Loucy (cell line): ENCODE data around the gene CDC23.
A peak's percentile ranks its signal among the peaks of the same experiment; 100 is the strongest.
"Not testable (repeated sequence)": the region's sequence is repeated elsewhere in the genome, so short reads cannot be mapped to it uniquely, and the experiment has no call there.

Source experiments
- H2AFZ ChIP-seq: fragments of 200-600 bp; sonication (generic); 2 replicates; pipeline ENCODE4 v1.6.0; 2016; ENCODE audit warnings: antibody characterized with exemption, mild to moderate bottlenecking, low read length, moderate library complexity
- H3F3A ChIP-seq: fragments of 200-600 bp; 2 replicates; pipeline ENCODE4 v1.6.0; 2016; ENCODE audit warnings: antibody characterized with exemption, low read depth, mild to moderate bottlenecking
- H3K27me3 ChIP-seq: fragments of 200-600 bp; sonication (generic); 2 replicates; pipeline ENCODE4 v1.6.1; 2014; ENCODE audit warnings: low read length, mild to moderate bottlenecking; ENCODE audit not compliant: insufficient read depth, poor library complexity, severe bottlenecking
- H3K36me3 ChIP-seq: fragments of 200-600 bp; sonication (generic); 2 replicates; pipeline ENCODE4 v1.6.1; 2016; ENCODE audit warnings: low read length; ENCODE audit not compliant: insufficient read depth
- H3K4me1 ChIP-seq: fragments of 200-600 bp; sonication (generic); 2 replicates; pipeline ENCODE4 v1.5.1; 2014; ENCODE audit warnings: low read length, mild to moderate bottlenecking; ENCODE audit not compliant: insufficient read depth, poor library complexity, severe bottlenecking
- H3K4me2 ChIP-seq: fragments of 200-600 bp; sonication (generic); 2 replicates; pipeline ENCODE4 v1.6.0; 2014; ENCODE audit warnings: antibody characterized with exemption, low read length, low read depth, mild to moderate bottlenecking; ENCODE audit not compliant: poor library complexity, severe bottlenecking
- H3K4me3 ChIP-seq: fragments of 200-600 bp; sonication (generic); 2 replicates; pipeline ENCODE4 v1.5.1; 2014; ENCODE audit warnings: low read length, mild to moderate bottlenecking, mixed read lengths; ENCODE audit not compliant: poor library complexity, severe bottlenecking
- H3K79me2 ChIP-seq: fragments of 200-600 bp; sonication (generic); 2 replicates; pipeline ENCODE4 v1.6.1; 2014; ENCODE audit warnings: low read length; ENCODE audit not compliant: insufficient read depth
- H3K9ac ChIP-seq: fragments of 200-600 bp; sonication (generic); 2 replicates; pipeline ENCODE4 v1.6.0; 2014; ENCODE audit warnings: mild to moderate bottlenecking, low read depth, low read length, moderate library complexity; ENCODE audit not compliant: poor library complexity, severe bottlenecking
- H3K9me2 ChIP-seq: fragments of 200-600 bp; sonication (generic); replicated peaks from 2 replicates; pipeline ENCODE4 v1.6.1; 2016; ENCODE audit warnings: low read depth, low read length, mixed read lengths
- H3K9me3 ChIP-seq: fragments of 200-600 bp; sonication (generic); 2 replicates; pipeline ENCODE4 v1.6.1; 2014; ENCODE audit warnings: mild to moderate bottlenecking, antibody characterized with exemption, low read length, low read depth; ENCODE audit not compliant: insufficient read depth
- H4K20me1 ChIP-seq: fragments of 200-600 bp; sonication (generic); 2 replicates; pipeline ENCODE4 v1.6.0; 2014; ENCODE audit warnings: antibody characterized with exemption, low read length, mild to moderate bottlenecking; ENCODE audit not compliant: insufficient read depth, poor library complexity, severe bottlenecking
- EZH2phosphoT487 ChIP-seq: fragments of 200-600 bp; IDR thresholded peaks from 2 replicates; pipeline ENCODE4 v1.6.1; 2018; ENCODE audit warnings: antibody characterized with exemption, mild to moderate bottlenecking, moderate library complexity, borderline replicate concordance
- TF ChIP-seq, protein P1 (sequence below): fragments of 200-600 bp; sonication (generic); conservative IDR thresholded peaks from 2 replicates; pipeline ENCODE4 v1.5.1; 2014; ENCODE audit warnings: mild to moderate bottlenecking, antibody characterized with exemption, low read length

Gene CDC23

GRCh38 chr5:138210985-138211384, 2.1 kb downstream of the CDC23 start:
- Histone ChIP-seq H2AFZ (no peak overlapping the region), H3K9me2 (no peaks in the 10 kb centered on the region), H3K4me3 (peak overlapping the region; percentile 90), H3K27me3 (no peaks in the 10 kb centered on the region), H3F3A (no peaks in the 10 kb centered on the region), H3K36me3 (peaks cover 6% of the 10 kb centered on the region; the same call in 1 of the 2 replicates), H3K79me2 (peaks cover 60% of the 10 kb centered on the region), H3K9me3 (no peaks in the 10 kb centered on the region), H3K9ac (no peak overlapping the region), H3K4me2 (peak overlapping the region; percentile 76), H3K4me1 (peaks cover 12% of the 10 kb centered on the region), H4K20me1 (peaks cover 8% of the 10 kb centered on the region)
- TF ChIP-seq, protein P1, sequence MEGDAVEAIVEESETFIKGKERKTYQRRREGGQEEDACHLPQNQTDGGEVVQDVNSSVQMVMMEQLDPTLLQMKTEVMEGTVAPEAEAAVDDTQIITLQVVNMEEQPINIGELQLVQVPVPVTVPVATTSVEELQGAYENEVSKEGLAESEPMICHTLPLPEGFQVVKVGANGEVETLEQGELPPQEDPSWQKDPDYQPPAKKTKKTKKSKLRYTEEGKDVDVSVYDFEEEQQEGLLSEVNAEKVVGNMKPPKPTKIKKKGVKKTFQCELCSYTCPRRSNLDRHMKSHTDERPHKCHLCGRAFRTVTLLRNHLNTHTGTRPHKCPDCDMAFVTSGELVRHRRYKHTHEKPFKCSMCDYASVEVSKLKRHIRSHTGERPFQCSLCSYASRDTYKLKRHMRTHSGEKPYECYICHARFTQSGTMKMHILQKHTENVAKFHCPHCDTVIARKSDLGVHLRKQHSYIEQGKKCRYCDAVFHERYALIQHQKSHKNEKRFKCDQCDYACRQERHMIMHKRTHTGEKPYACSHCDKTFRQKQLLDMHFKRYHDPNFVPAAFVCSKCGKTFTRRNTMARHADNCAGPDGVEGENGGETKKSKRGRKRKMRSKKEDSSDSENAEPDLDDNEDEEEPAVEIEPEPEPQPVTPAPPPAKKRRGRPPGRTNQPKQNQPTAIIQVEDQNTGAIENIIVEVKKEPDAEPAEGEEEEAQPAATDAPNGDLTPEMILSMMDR: no peak
- no peak for TF ChIP-seq EZH2phosphoT487

- H4K20me1 ChIP-seq, H2AFZ ChIP-seq, H3K9me3 ChIP-seq, H3K4me3 ChIP-seq, H3K9ac ChIP-seq, H3K4me2 ChIP-seq, H3F3A ChIP-seq, H3K27me3 ChIP-seq, H3K9me2 ChIP-seq, H3K4me1 ChIP-seq, H3K79me2 ChIP-seq: not testable (repeated sequence)
- H3K36me3 ChIP-seq: peaks cover 67% of the 10 kb centered on the region
These were observed 19.3 kb downstream of the CDC23 start for GRCh38 chr5:138193859-138194258.

GRCh38 chr5:138192826-138193225, 20.3 kb downstream of the CDC23 start:
- TF ChIP-seq, protein P1: no peak
- no peak for TF ChIP-seq EZH2phosphoT487
- H3K4me1 ChIP-seq: no peaks in the 10 kb centered on the region
- H3K36me3 ChIP-seq: peaks cover 67% of the 10 kb centered on the region
- no peaks in the 10 kb centered on the region for H3K9me3 ChIP-seq
- no peak overlapping the region for H3K4me3 ChIP-seq
- H3K4me2 ChIP-seq: no peak overlapping the region
- no peak overlapping the region for H3K9ac ChIP-seq
- H3K27me3 ChIP-seq: no peaks in the 10 kb centered on the region
- no peaks in the 10 kb centered on the region for H3K79me2 ChIP-seq
- no peaks in the 10 kb centered on the region for H3K9me2 ChIP-seq
- no peaks in the 10 kb centered on the region for H3F3A ChIP-seq
- no peak overlapping the region for H2AFZ ChIP-seq
- H4K20me1 ChIP-seq: no peaks in the 10 kb centered on the region

DNA sequence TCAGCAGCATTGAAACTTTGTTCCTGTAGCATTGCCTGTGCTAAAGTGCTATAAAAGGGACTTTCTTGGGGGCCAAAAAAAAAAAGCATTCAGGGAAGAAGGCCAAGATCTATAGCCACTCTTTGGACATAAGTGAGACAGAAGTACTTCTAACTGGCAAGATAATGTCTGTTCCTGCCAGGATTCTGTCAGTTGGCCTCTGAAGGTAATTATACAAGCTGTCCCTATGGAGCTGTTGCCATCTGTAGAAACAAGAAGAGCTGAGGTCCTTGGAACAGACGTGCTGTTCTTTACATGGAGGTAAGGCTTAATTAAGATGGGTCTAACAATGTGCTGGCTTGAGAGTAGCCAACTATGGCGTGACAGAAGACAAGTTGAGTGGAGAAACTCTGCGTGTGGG, 24.5 kb downstream of the CDC23 start:
- H3K36me3 ChIP-seq: peaks cover 94% of the 10 kb centered on the region
- H3K9me3 ChIP-seq: no peaks in the 10 kb centered on the region
- H3K27me3 ChIP-seq: no peaks in the 10 kb centered on the region

More for the DNA sequence above, 24.5 kb downstream of the CDC23 start:
- Histone ChIP-seq H3K4me2 (no peak overlapping the region), H3K9ac (no peak overlapping the region), H4K20me1 (no peaks in the 10 kb centered on the region), H3K9me2 (no peaks in the 10 kb centered on the region), H2AFZ (no peak overlapping the region), H3K4me3 (no peak overlapping the region), H3K79me2 (no peaks in the 10 kb centered on the region), H3K4me1 (no peaks in the 10 kb centered on the region), H3F3A (0 out of 2 replicates have a peak, but pooled peaks cover 3% of the 10 kb centered on the region)
- TF ChIP-seq, protein P1: no peak
- no peak for TF ChIP-seq EZH2phosphoT487
